CD4-positive, alpha-beta T cell treated with Interferon alpha-2 for 1 hour (primary cell): ENCODE data around the gene THY1.
"Not testable (repeated sequence)": the region's sequence is repeated elsewhere in the genome, so short reads cannot be mapped to it uniquely, and the experiment has no call there.

Experiments
- DNase-seq, 2 donors: peaks; one replicate each; pipeline ENCODE4 v3.0.0-alpha.2; 2020 to 2022

THY1 gene

DNA sequence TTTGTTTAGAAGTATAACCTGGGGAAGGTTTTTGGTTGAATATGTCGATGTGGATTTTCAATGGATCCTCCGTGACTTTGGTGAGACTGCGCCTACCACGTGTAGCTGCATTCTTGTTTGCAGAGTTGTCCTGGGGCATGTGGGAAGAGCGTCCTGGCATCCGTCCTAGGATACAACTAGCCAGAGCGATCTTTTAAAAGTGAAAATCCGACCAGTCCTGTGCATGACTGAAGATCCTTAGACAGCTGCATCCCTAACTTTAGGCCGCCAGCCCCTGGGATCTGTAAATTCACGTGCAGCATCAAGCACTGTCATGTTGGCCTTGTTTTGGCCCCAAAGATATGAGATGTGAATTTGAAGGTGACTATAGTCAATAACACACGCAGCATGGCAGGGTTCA is 22.4 kb upstream of the THY1 start:
- no peak for DNase-seq

DNA sequence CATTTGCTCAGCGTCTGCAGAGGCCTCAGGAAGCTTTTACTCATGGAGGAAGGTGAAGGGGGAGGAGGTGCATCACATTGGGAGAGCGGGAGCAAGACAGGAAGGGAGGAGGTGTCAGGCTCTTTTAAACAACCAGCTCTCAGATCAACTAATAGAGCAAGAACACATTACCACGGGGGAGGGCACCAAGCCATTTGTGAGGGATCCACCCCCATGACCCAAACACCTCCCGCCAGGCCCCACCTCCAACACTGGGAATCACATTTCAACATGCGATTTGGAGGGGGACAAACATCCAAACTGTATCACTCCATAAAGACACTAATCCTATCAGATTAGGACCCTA is 18.9 kb upstream of the THY1 start:
- DNase-seq, result no peak

DNA sequence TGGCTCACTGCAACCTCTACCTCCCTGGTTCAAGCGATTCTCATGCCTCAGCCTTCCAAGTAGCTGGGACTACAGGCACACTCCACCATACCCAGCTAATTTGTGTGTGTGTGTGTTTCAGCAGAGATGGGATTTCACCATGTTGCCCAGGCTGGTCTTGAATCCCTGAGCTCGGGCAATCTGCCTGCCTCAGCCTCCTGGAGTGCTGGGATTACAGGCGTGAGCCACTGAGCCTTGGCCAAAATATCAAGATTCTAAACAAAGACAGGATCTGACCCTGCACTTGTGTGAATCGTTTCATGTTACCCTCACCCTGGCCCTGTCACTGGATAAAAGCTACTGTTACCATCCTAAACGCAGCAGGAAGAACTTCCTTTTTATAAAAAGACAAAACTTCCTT is 15.6 kb upstream of the THY1 start:
- no peak for DNase-seq

DNA sequence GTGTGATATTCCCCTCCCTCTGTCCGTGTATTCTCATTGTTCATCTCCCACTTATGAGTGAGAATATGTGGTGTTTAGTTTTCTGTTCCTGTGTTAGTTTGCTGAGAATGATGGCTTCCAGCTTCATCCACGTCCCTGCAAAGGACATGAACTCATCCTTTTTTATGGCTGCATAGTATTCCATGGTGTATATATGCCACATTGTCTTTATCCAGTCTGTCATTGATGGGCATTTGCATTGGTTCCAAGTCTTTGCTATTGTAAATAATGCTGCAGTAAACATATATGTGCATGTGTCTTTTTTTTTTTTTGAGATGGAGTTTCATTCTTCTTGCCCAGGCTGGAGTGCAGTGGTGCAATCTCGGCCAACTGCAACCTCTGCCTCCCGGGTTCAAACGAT is 14.5 kb upstream of the THY1 start:
- DNase-seq, result not testable (repeated sequence)

GRCh38 chr11:119436711-119437110 is 13.7 kb upstream of the THY1 start:
- no peak for DNase-seq

- DNase-seq, result no peak
Observed at GRCh38 chr11:119436093-119436492, 13.1 kb upstream of the THY1 start.

DNA sequence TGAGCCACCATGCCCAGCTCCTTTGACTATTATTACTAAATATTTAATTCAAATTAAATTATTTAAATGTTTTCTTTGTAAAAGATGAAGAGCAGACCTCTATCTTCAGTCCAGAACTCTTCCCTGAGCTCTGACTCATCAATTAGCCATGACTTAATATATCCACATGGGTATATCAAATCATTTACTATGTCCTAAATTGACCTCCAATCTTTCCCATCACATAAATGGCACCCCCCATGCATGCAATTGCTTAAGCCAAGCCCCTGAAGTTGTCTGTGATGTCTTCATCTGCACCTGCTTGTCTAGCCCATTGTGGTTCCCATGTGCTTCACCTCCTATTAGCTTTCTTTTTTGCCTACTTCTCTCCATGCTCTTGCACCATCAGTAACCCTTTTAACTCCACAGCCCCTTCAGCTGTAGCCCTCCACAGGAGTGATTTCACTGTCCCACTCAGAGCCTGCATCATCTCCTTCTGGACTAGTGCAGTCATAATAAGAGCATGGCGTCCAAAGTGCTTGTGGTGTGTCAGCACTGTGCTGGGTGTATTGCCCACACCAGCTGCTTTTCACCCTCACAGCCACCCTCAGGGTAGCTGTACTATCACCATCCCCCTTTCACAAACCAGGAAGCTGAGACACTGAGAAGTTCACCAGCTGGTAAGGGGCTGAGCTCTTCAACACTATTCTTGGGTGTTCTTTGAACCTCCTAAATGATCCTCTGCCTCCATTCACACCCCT is 11.8 kb upstream of the THY1 start:
- DNase-seq, result no peak

GRCh38 chr11:119433358-119433725 is 10.4 kb upstream of the THY1 start:
- no peak for DNase-seq

GRCh38 chr11:119432484-119433357 is 9.7 kb upstream of the THY1 start:
- DNase-seq, result no peak

DNA sequence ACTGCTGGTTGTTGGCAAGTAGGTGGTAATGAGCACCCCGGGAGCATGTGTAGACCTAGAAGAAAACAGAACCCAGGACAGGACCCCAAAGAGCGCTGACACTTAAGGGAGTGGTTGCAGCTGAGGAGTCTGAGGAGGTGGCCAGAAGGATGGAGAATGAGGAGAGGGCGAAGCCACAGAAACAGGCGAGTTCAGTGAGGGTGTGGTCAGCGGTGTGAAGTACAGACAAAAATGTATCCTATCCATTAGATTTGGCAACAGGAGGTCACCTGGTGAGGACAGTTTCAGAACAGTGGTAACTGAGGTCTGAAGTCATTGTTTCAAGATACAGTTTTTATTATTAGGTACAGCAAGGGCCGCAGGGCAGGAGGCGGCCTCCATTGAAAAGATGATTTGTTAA is 8.6 kb upstream of the THY1 start:
- no peak for DNase-seq

DNA sequence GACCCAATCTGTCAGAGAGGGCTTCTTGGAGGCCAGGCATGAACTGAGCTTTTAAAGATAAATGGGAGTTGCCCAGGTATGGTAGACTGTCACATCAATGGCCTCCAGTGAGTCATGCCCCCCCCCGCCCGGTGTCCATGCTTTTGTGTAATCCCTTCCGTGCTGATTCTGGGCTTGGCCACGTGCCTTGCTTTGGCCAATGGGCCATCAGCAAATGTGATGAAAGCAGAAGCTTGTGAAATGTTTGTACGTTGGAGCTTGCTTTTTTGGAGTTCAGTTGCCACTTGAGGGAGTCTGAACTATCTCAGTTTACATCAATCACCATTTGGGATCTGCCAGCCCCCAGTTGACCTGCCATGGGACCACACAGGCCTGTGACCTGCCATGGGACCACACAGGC is 4.3 kb upstream of the THY1 start:
- no peak for DNase-seq

DNA sequence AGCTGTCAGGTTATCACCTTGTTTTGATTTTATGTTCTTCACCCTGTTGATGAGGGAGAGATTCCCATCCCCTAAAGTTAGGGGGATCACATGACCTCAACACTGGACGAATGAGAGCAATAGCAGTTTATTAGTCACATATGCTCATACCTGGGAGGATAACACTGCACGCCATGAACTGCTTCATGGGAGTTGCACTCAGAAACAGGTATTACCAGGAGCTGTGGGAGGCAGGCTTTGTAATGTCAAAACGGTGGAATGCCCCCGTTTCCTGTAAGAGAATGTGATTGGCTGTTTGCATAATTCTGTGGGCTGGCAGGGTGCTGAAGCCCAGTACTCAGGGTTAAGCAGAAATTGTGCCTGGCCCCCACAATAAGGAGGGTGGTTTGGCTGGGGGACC is 3.2 kb upstream of the THY1 start:
- DNase-seq, result no peak

DNA sequence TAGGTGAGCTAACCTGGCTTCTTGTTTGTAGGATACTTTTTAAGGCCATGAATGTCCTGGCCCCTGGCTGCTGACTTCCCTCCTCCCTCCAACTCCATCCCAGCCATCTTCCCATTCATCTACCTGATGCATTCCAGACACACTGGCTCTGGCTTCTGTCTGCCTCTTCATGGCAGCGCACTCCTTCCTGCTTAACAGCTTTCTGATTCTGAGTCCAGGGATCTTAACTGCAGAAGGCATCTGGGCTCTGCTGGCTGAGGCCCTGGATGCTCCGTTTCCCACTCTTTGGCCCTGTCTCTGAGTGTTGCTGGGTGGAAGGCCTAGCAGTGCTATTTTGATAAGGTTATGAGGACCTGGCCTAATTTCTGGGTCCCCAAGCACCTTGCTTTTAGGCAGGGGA is 1.8 kb upstream of the THY1 start:
- DNase-seq, result no peak

DNA sequence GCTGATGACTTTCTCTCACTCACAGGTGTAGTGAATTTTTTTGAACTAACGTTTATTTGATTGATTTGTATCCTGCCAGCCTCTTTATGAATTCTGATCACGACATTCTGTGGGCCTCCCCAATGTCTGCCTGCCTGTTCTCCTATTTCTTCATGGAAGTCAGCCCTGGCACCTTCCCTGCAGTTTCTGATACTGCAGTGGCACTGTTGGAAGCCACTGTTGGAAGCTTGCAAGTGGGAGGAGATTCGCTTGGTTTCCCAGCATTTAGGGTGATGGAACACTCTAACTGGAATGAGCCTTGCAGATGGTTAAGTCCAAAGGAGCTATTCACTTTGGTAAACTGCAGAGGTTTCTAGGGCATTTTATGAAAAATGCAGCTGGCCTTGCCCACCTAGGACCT is 1.3 kb upstream of the THY1 start:
- DNase-seq, result no peak

GRCh38 chr11:119423509-119424254 is 710 bp upstream of the THY1 start:
- DNase-seq, result no peak

- no peak for DNase-seq
Observed at GRCh38 chr11:119421941-119422808, 797 bp downstream of the THY1 start.

DNA sequence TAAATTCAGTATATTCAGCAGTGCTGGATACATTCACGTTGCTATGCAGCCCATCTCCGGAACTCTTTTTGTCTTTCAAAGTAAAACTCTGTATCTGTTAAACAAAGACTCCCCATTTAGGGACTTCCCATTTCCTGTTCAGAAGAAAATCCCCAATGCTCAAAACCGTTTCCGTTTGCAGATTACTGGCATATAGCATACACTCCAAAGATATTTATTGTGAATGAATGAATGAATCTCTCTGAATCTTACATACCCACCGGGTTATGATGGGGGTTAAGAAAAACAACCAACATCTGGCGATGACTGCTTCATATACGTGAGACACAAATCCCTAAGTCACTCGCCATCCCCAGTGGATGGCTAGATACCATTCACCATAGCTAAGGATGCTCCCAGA is 1.6 kb downstream of the THY1 start:
- no peak for DNase-seq

GRCh38 chr11:119420631-119421030 is 2.3 kb downstream of the THY1 start:
- no peak for DNase-seq

DNA sequence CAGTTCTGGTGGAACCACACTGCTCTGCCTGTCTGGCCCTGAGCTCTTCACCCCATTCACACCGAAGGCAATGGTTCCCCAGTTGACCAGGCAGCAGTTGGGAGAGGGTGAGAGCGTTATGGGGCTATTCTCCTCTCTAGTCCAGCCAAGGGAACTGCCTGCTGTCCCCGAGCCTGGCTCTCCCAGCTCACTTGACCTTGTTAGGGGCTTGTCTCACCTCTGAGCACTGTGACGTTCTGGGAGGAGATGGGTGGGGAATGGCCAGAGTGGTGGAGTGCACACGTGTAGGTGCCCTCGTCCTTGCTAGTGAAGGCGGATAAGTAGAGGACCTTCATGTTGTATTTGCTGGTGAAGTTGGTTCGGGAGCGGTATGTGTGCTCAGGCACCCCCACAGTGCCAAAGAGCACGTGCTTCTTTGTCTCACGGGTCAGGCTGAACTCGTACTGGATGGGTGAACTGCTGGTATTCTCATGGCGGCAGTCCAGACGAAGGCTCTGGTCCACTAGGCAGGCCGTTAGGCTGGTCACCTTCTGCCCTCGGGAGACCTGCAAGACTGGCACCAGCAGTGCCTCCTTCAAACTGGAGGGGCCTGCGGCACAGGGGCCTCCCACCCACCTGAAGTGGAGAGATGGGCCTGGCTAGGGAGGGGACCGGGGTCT is 3.0 kb downstream of the THY1 start:
- DNase-seq, result no peak

GRCh38 chr11:119419246-119419645 is 3.7 kb downstream of the THY1 start:
- DNase-seq, result no peak

DNA sequence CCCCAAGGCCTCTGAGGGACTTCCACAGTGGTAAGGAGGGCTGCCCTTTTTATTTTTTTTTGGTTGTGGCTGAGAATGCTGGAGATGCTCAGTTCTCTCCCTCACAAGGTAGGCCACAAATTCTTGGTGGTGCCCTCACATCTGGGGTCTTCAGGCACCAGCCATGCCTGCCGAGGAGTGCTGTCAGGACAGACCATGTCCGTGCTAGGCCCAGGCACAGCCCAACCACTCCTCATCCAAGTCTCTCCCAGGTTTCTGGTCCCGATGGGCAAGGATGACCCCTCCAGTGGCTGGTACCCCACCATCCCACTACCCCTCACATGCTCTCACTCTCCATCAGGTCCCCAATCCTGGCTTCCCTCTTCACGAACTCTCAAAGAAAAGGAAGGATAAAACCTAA is 4.2 kb downstream of the THY1 start:
- no peak for DNase-seq
